ENCODE data around the gene HPSE2. TPM values are rescaled to one million over a fixed set of nuclear protein-coding genes. Genes with fewer than 3 reads are reported as not detected.
A peak's percentile ranks its signal among the peaks of the same experiment; 100 is the strongest.

The HPSE2 gene
- total RNA-seq, 2 donors from 2014 or later: 2.4 to 4.7 TPM

GRCh38 chr10:98474628-98475027 lies 761.0 kb downstream of the HPSE2 start:
- H3K27ac ChIP-seq: no peak overlapping the region
- DNase-seq (ENCODE audit: low spot score): no peak
- H3K4me1 ChIP-seq (replicated peaks): peaks cover 2% of the 10 kb centered on the region
- H3K4me3 ChIP-seq: no peak overlapping the region
- H3K9me3 ChIP-seq: no peaks in the 10 kb centered on the region
- H3K36me3 ChIP-seq: no peaks in the 10 kb centered on the region
- intact Hi-C loops (cut with DNase I): no loop called here
- TF ChIP-seq CTCF (IDR thresholded peaks at IDR 0.05): no peak
- no peak for TF ChIP-seq POLR2A (IDR thresholded peaks at IDR 0.05)
- TF ChIP-seq POLR2AphosphoS5 (IDR thresholded peaks at IDR 0.05): no peak
- H3K27me3 ChIP-seq (replicated peaks; ENCODE audit: insufficient read depth): no peaks in the 10 kb centered on the region

GRCh38 chr10:98472196-98472595 lies 763.5 kb downstream of the HPSE2 start:
- no peak overlapping the region for H3K4me3 ChIP-seq
- intact Hi-C loops (cut with DNase I): no loop called here
- DNase-seq (ENCODE audit: low spot score): no peak
- H3K36me3 ChIP-seq: no peaks in the 10 kb centered on the region
- TF ChIP-seq POLR2A (IDR thresholded peaks at IDR 0.05) (no peak), POLR2AphosphoS5 (IDR thresholded peaks at IDR 0.05) (no peak), CTCF (IDR thresholded peaks at IDR 0.05) (no peak)
- 36% methylated on average over 4 of the region's 4 CpGs for WGBS
- H3K4me1 ChIP-seq (replicated peaks): peaks cover 2% of the 10 kb centered on the region
- H3K9me3 ChIP-seq: no peaks in the 10 kb centered on the region
- H3K27me3 ChIP-seq (replicated peaks; ENCODE audit: insufficient read depth): no peaks in the 10 kb centered on the region
- H3K27ac ChIP-seq: no peak overlapping the region

- intact Hi-C loops (cut with DNase I): no loop called here
- H3K36me3 ChIP-seq: no peaks in the 10 kb centered on the region
- H3K27me3 ChIP-seq (replicated peaks; ENCODE audit: insufficient read depth): no peaks in the 10 kb centered on the region
- 24% methylated on average over 5 of the region's 5 CpGs for WGBS
- H3K9me3 ChIP-seq: no peaks in the 10 kb centered on the region
- H3K27ac ChIP-seq: no peak overlapping the region
- peak; percentile 36 for DNase-seq (ENCODE audit: low spot score)
- H3K4me1 ChIP-seq (replicated peaks): peaks cover 2% of the 10 kb centered on the region
- peak; percentile 43 for TF ChIP-seq POLR2AphosphoS5 (IDR thresholded peaks at IDR 0.05)
- TF ChIP-seq POLR2A (IDR thresholded peaks at IDR 0.05): no peak
- no peak for TF ChIP-seq CTCF (IDR thresholded peaks at IDR 0.05)
- H3K4me3 ChIP-seq: no peak overlapping the region
Measured at GRCh38 chr10:98470850-98471249, 764.8 kb downstream of the HPSE2 start.

GRCh38 chr10:98469001-98469931 lies 766.4 kb downstream of the HPSE2 start:
- Histone ChIP-seq H3K9me3 (no peaks in the 10 kb centered on the region), H3K36me3 (no peaks in the 10 kb centered on the region), H3K27me3 (replicated peaks; ENCODE audit: insufficient read depth) (no peaks in the 10 kb centered on the region), H3K4me1 (replicated peaks) (peaks cover 2% of the 10 kb centered on the region), H3K4me3 (no peak overlapping the region), H3K27ac (no peak overlapping the region)
- intact Hi-C loops (cut with DNase I): no loop called here
- TF ChIP-seq POLR2A (IDR thresholded peaks at IDR 0.05): no peak
- TF ChIP-seq POLR2AphosphoS5 (IDR thresholded peaks at IDR 0.05): no peak
- no peak for TF ChIP-seq CTCF (IDR thresholded peaks at IDR 0.05)
- 78% methylated on average over 2 of the region's 2 CpGs for WGBS
- DNase-seq (ENCODE audit: low spot score): no peak
